Lower leg skin (tissue), 3 donors: ENCODE data around the gene CRY2.

Experiments used
- POLR2A ChIP-seq, 2 donors: fragments of 450-650 bp; IDR thresholded peaks; one replicate each; pipeline ENCODE4 v1.6.1; 2016 to 2017; ENCODE audit warnings: antibody characterized with exemption in 2 of 2, mild to moderate bottlenecking in 1 of 2, moderate library complexity in 1 of 2
- TF ChIP-seq, protein P1 (sequence below), 3 donors: fragments of 450-650 bp; IDR thresholded peaks; one replicate each; pipeline ENCODE4 v1.5.1; 2016; ENCODE audit warnings: antibody characterized with exemption in 3 of 3, mild to moderate bottlenecking in 3 of 3, moderate library complexity in 2 of 3

DNA sequence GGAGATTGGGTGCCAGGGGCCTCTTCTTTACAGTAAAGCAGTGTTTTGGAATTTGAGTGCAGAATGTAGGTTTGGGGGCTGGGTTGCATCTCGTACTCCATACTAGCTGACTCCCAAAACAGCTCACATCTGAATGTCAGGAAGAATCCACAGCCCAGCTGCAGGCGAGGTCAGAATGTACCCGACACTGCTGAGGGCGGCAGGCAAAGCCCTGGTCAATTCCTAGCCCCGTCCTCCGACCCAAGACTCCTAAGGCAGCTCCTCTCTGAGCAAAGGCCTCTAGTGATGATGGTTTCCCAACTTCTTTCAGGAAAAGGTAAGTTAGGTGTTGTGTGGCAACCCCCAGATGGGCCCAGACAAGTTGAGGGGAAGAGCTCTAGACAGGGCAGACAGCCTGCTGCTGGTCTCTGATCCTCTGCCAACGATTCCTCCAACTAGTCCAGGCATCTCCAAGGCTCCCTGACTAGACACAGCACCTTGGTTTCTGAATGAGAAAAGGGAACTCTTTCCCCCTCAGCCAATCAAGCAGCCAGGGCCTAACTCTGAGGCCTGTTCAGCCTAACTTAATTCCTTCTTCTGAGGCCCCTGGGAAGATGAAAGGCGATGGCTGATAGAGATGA lies 83.8 kb downstream of the CRY2 start:
- TF ChIP-seq, protein P1, sequence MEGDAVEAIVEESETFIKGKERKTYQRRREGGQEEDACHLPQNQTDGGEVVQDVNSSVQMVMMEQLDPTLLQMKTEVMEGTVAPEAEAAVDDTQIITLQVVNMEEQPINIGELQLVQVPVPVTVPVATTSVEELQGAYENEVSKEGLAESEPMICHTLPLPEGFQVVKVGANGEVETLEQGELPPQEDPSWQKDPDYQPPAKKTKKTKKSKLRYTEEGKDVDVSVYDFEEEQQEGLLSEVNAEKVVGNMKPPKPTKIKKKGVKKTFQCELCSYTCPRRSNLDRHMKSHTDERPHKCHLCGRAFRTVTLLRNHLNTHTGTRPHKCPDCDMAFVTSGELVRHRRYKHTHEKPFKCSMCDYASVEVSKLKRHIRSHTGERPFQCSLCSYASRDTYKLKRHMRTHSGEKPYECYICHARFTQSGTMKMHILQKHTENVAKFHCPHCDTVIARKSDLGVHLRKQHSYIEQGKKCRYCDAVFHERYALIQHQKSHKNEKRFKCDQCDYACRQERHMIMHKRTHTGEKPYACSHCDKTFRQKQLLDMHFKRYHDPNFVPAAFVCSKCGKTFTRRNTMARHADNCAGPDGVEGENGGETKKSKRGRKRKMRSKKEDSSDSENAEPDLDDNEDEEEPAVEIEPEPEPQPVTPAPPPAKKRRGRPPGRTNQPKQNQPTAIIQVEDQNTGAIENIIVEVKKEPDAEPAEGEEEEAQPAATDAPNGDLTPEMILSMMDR (IDR thresholded peaks at IDR 0.05), result no peak
- TF ChIP-seq POLR2A (IDR thresholded peaks at IDR 0.05), result no peak
